Breast epithelium (tissue), 4 donors: Measurements from ENCODE around the gene FRMPD1. TPM values are rescaled to one million over a fixed set of nuclear protein-coding genes. Genes with fewer than 3 reads are reported as not detected.
A peak's percentile ranks its signal among the peaks of the same experiment; 100 is the strongest.

Experiments
- DNase-seq, 2 donors: peaks; one replicate each; pipeline ENCODE4 v3.0.0-alpha.2; 2019; ENCODE audit warnings: low spot score in 2 of 2
- H3K27ac ChIP-seq, 2 donors: fragments of 200-600 bp; sonication (generic) in 1 of 2; one replicate each; pipeline ENCODE4 v1.5.1; 2016 to 2019; ENCODE audit warnings: mild to moderate bottlenecking in 1 of 2
- H3K27me3 ChIP-seq, 2 donors: fragments of 200-600 bp; sonication (generic) in 1 of 2; one replicate each; pipeline versions ENCODE4 v1.5.1 to v1.6.0; 2017 to 2019; ENCODE audit warnings: control low read depth in 1 of 2, mild to moderate bottlenecking in 1 of 2
- H3K36me3 ChIP-seq: fragments of 200-600 bp; one replicate; pipeline ENCODE4 v1.5.1; 2019
- H3K4me1 ChIP-seq, 2 donors: fragments of 200-600 bp; sonication (generic); one replicate each; pipeline ENCODE4 v1.5.1; 2016 to 2019; ENCODE audit warnings: control low read depth in 1 of 2
- H3K4me3 ChIP-seq, 3 donors: fragments of 200-600 bp; sonication (generic); 1 replicate in 2 of 3; 2 replicates in 1 of 3; pipeline ENCODE4 v1.5.1; 2016 to 2019; ENCODE audit warnings: mild to moderate bottlenecking in 3 of 3, moderate library complexity in 2 of 3
- H3K9me3 ChIP-seq, 2 donors: fragments of 200-600 bp; sonication (generic) in 1 of 2; one replicate each; pipeline ENCODE4 v1.5.1; 2016 to 2019; ENCODE audit warnings: control low read depth in 1 of 2
- POLR2A ChIP-seq: fragments of 450-650 bp; IDR thresholded peaks from one replicate; pipeline ENCODE4 v1.6.1; 2016; ENCODE audit warnings: antibody characterized with exemption, mild to moderate bottlenecking, moderate library complexity
- POLR2AphosphoS5 ChIP-seq, 3 donors: sonication (generic); formaldehyde crosslinking; IDR thresholded peaks; one replicate each; pipeline ENCODE4 v1.6.1; 2017; ENCODE audit warnings: antibody characterized with exemption in 3 of 3
- intact Hi-C: fragments of 100-400 bp; cut with DNase I; formaldehyde crosslinking; loops from one replicate; pipeline ENCODE4 v1.15.1; 2023; ENCODE audit warnings: low total_unique reads
- total RNA-seq, 3 donors: library from RNA; depleted of rRNA; stranded (reverse); fragments of >200 nt; gene quantifications; one replicate each; pipeline ENCODE4 v1.1.0, GENCODE V29; 2016
- TF ChIP-seq, protein P1 (sequence below), 3 donors: fragments of 450-650 bp; IDR thresholded peaks; one replicate each; pipeline ENCODE4 v1.5.1; 2016 to 2017; ENCODE audit warnings: antibody characterized with exemption in 3 of 3, mild to moderate bottlenecking in 3 of 3, moderate library complexity in 3 of 3

The FRMPD1 gene
- total RNA-seq, 3 donors from 2014 or later: 0.16 to 1.6 (median 0.59) TPM

DNA sequence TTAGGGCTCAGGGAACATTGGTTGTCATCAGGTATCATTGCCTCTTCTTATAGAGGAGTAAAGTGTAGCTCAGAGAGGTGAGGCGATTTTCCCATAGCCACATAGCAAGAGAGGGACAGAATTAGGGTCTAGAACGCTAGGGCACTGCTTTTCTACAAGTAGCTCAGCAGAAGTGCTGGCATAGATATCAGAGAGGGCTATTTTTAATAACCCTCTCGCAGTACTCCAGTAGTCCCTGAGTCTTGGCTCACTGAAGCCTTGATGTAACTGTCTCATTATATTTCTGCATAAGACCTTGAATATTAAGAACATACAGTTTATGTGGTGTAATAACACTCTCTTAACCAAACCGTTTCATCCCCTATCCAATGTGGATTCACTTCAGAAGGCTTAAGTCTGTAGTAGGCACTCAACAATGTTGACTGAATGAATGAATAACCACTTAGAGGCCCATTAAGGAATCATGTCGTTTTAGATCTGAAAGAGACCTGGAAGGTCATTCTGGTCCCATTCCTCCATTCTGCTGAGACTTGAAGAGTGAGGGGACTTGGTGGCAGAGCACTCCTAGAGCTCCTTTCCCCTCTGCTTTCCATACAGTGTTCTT lies 4.7 kb upstream of the FRMPD1 start:
- no peak overlapping the region for H3K27ac ChIP-seq
- no peaks in the 10 kb centered on the region for H3K36me3 ChIP-seq
- intact Hi-C loops: no loop called here
- no peak overlapping the region for H3K4me3 ChIP-seq
- peaks cover 0 to under 1% of the 10 kb centered on the region in 2 donors for H3K4me1 ChIP-seq
- TF ChIP-seq POLR2A (no peak), POLR2AphosphoS5 (IDR thresholded peaks at IDR 0.05) (no peak)
- TF ChIP-seq, protein P1, sequence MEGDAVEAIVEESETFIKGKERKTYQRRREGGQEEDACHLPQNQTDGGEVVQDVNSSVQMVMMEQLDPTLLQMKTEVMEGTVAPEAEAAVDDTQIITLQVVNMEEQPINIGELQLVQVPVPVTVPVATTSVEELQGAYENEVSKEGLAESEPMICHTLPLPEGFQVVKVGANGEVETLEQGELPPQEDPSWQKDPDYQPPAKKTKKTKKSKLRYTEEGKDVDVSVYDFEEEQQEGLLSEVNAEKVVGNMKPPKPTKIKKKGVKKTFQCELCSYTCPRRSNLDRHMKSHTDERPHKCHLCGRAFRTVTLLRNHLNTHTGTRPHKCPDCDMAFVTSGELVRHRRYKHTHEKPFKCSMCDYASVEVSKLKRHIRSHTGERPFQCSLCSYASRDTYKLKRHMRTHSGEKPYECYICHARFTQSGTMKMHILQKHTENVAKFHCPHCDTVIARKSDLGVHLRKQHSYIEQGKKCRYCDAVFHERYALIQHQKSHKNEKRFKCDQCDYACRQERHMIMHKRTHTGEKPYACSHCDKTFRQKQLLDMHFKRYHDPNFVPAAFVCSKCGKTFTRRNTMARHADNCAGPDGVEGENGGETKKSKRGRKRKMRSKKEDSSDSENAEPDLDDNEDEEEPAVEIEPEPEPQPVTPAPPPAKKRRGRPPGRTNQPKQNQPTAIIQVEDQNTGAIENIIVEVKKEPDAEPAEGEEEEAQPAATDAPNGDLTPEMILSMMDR (IDR thresholded peaks at IDR 0.05): no peak
- peaks cover 0 to 7% of the 10 kb centered on the region in 2 donors for H3K27me3 ChIP-seq
- H3K9me3 ChIP-seq: no peaks in the 10 kb centered on the region
- no peak for DNase-seq

DNA sequence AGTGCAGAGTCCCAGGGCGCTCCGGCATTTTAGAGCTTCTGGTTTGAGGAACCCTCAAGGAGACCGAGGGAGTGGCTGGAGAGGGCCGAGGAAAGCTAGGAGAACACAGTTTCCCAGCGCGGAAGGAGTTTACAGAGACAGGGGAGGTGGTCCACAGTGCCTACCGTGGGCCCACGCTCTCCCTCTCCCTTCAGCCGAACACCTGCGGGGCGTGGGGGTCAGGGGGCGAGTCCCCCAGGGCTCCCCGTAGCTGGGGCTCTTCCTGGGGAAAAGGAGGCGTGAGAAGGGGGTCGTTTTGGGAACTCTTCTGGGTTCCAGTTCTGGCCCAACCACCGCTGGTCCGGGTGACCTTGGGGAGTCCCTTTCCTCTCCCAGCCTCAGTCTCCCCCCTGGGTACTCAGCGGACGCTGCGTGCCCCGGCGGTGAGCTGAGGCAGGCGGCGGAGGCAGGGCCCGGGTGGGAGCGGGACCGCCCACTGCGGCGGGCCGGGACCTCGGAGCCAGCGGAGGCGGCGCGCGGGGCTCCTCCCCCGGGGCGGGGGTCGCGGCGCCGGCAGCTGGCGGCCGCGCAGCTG lies 368 bp upstream of the FRMPD1 start:
- TF ChIP-seq, protein P1 (IDR thresholded peaks at IDR 0.05): peak in 1 of 3 donors; percentile 29
- TF ChIP-seq POLR2A: no peak
- no peak for TF ChIP-seq POLR2AphosphoS5 (IDR thresholded peaks at IDR 0.05)
- peak overlapping the region; percentile 9 to 75 (median 63) for H3K4me3 ChIP-seq

GRCh38 chr9:37652261-37652660 lies 1.5 kb downstream of the FRMPD1 start:
- H3K4me1 ChIP-seq: peaks cover 4 to 8% of the 10 kb centered on the region in 2 donors
- H3K27ac ChIP-seq: no peak overlapping the region
- no peak for DNase-seq
- TF ChIP-seq, protein P1 (IDR thresholded peaks at IDR 0.05): no peak
- TF ChIP-seq POLR2AphosphoS5 (IDR thresholded peaks at IDR 0.05): no peak
- TF ChIP-seq POLR2A: no peak
- H3K9me3 ChIP-seq: no peaks in the 10 kb centered on the region
- peaks cover 0 to 15% of the 10 kb centered on the region in 2 donors for H3K27me3 ChIP-seq
- H3K4me3 ChIP-seq: no peak overlapping the region
- intact Hi-C loops: no loop called here
- H3K36me3 ChIP-seq: no peaks in the 10 kb centered on the region

More for the DNA sequence above, 368 bp upstream of the FRMPD1 start:
- peaks cover 0 to 15% of the 10 kb centered on the region in 2 donors for H3K27me3 ChIP-seq
- H3K36me3 ChIP-seq: no peaks in the 10 kb centered on the region
- no peaks in the 10 kb centered on the region for H3K9me3 ChIP-seq
- H3K27ac ChIP-seq: no peak overlapping the region
- DNase-seq: no peak
- H3K4me1 ChIP-seq: peaks cover 4 to 8% of the 10 kb centered on the region in 2 donors
- intact Hi-C loops: no loop called here

DNA sequence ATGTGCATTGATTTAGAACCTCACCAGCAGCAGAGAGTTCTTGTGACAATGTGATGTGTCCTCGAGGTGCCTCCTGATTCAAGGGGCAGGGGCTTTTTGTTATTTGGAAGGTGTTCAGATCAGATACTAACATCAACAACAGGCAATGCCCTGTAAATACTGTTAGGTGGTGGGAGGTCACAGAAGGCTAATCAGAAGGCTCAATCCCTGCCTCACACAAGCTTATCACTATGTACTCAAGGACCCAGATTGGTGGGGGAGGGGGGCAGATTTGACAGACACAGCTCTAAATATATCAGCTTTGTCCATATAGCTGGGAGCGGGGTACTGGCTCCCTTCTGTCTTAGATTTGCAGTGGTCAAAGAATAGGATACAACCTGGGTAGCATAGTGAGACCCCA lies 2.6 kb downstream of the FRMPD1 start:
- intact Hi-C loops: no loop called here
- Histone ChIP-seq H3K4me3 (no peak overlapping the region), H3K4me1 (peaks cover 4 to 8% of the 10 kb centered on the region in 2 donors), H3K9me3 (no peaks in the 10 kb centered on the region), H3K27me3 (peaks cover 0 to 15% of the 10 kb centered on the region in 2 donors), H3K36me3 (no peaks in the 10 kb centered on the region), H3K27ac (no peak overlapping the region)
- no peak for DNase-seq
- no peak for TF ChIP-seq POLR2AphosphoS5 (IDR thresholded peaks at IDR 0.05)

GRCh38 chr9:37656936-37657335 lies 6.2 kb downstream of the FRMPD1 start:
- DNase-seq: no peak
- Histone ChIP-seq H3K4me3 (no peak overlapping the region), H3K27ac (no peak overlapping the region), H3K4me1 (no peaks in the 10 kb centered on the region), H3K36me3 (no peaks in the 10 kb centered on the region), H3K9me3 (no peaks in the 10 kb centered on the region), H3K27me3 (peaks cover 0 to 11% of the 10 kb centered on the region in 2 donors)
- TF ChIP-seq POLR2A (no peak), POLR2AphosphoS5 (IDR thresholded peaks at IDR 0.05) (no peak)
- TF ChIP-seq, protein P1 (IDR thresholded peaks at IDR 0.05): no peak
- intact Hi-C loops: no loop called here
